GM12873 (cell line): ENCODE measurements around the gene SGPL1.

Experiments
- TF ChIP-seq, protein P1 (sequence below): IDR thresholded peaks from 2 replicates; pipeline ENCODE4 v1.5.1; 2012; ENCODE audit warnings: low read depth, mild to moderate bottlenecking, moderate library complexity, low read length, control low read depth; ENCODE audit not compliant: insufficient read depth; ENCODE audit errors: missing control alignments

Gene SGPL1

DNA sequence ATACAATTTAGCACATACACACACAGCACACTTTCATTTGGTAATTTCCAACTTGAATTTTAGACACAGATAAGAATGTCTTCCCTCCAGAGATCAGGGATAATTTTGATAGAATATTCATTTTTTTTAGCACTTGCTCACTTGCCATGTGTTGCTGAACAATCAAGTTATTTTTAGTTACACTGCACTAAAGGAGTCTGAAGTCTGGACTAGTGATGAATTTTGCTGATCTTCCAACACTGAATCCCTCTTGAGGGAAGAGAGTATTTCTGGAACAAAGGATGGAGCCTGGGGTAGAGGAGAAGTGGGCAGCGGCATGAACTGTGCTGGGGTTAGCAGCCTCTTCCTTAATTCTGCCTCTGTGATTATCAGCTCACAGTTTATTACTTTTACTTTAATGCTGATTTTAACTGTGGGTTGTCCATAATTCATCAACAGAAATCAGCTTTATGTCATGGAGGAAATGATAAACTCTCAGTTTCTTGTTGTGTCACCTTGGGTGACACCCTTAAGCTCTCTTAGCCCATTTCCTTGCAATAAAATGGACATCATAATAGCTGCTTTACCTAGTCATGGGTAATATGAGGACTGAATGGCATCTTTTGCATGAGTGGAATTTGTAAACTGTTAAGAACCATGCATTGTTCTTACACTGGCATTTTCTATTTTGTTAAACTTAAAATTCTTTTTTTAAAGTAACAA, 32.1 kb downstream of the SGPL1 start:
- TF ChIP-seq, protein P1, sequence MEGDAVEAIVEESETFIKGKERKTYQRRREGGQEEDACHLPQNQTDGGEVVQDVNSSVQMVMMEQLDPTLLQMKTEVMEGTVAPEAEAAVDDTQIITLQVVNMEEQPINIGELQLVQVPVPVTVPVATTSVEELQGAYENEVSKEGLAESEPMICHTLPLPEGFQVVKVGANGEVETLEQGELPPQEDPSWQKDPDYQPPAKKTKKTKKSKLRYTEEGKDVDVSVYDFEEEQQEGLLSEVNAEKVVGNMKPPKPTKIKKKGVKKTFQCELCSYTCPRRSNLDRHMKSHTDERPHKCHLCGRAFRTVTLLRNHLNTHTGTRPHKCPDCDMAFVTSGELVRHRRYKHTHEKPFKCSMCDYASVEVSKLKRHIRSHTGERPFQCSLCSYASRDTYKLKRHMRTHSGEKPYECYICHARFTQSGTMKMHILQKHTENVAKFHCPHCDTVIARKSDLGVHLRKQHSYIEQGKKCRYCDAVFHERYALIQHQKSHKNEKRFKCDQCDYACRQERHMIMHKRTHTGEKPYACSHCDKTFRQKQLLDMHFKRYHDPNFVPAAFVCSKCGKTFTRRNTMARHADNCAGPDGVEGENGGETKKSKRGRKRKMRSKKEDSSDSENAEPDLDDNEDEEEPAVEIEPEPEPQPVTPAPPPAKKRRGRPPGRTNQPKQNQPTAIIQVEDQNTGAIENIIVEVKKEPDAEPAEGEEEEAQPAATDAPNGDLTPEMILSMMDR, result no peak

DNA sequence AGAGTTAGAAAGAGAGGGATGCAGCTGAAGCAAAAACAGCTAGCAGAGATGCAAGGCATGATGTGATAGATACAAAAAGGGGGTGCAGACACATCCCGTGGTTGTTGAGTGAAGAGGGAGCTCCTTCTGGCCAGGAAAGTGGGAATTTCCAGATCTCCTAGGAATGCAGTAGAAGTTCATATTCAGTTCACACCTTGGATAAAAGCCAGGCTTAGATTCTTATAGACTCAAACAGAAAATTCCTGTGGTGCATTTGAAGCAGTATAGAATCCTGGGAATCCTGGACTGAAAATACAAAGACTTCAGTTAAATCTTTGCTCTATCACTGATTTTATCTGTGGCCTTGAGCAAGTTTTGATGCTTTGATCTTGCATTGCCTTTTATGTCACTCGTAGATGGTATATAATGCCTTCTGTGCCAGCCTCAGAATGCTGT, 33.9 kb downstream of the SGPL1 start:
- TF ChIP-seq, protein P1, result no peak

DNA sequence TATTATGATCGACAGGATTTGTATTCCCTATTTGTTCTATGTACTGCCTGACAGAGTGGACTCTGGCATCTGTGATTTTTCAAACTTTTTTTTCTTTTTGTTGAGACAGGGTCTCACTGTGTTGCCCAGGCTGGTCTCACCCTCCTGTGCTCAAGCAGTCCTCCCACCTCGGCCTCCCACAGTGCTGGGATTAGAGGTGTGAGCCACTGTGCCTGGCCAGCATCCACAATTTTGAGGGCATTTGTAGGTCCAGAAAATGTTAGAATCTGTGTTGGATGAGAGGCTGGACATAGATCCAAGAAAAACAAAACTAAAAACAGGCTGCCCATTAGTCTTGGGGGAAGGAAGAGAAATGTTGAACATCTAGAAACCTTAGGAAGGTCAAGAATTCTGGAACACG, 34.3 kb downstream of the SGPL1 start:
- TF ChIP-seq, protein P1, result no peak

DNA sequence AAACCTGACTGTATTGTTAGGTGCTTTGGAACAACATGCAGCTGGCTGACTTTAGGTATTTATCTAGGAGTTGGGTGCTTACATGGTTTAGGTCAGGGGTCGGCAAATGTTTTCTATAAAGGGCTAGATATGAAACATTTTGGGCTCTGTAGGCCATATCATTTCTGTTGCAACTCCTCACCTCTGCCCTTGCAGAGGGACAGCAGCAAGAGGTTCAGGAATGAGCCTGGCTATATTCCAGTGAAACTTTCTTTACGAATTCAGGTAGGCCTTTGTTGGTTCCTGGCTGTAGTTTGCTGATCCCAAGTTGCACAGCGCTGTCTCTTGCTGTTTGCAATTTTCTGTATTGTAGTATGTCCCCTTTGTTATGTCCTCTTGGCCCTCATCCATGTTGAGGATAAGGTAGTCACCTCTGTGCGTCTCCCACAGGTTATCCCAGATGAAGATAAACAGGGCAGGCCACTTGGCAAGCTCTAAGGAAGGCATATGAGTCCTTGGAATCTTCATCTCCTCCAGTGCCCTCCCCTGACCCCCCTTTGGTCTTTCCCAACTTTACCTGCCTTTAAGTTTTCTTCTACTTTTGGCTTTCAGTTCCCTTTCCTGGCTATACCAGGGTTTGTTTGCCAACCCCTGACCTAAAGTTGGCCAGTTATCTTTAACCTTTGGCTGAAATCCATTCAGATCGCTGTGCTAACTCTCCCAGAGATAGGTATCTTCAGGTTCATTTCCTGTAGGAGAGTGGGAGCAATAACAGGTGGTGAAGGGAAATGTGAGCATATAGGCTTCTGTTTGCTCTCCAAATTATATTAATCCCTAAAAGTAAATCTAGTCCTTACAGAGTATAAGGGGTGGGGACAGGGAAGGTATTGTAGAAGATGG, 36.1 kb downstream of the SGPL1 start:
- TF ChIP-seq, protein P1, result no peak

DNA sequence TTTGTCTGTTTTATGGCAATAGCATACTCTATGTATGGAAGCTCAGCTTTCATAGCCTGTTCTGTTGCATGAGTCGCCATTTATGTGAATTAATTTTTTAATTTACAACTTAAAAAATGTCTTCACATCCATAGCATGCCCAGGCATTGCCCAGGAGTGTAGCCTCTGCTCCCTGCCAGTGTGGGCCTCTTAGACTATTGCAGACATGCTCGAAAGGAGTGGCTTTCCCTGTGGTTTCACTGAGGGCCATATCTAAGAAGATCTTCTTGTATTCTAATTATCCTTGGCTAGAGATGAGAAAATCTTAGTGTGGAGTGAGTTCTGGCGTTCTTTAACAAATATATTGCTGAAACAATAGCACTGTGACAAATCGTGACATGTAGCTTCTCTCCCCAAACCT, 37.3 kb downstream of the SGPL1 start:
- TF ChIP-seq, protein P1, result no peak

DNA sequence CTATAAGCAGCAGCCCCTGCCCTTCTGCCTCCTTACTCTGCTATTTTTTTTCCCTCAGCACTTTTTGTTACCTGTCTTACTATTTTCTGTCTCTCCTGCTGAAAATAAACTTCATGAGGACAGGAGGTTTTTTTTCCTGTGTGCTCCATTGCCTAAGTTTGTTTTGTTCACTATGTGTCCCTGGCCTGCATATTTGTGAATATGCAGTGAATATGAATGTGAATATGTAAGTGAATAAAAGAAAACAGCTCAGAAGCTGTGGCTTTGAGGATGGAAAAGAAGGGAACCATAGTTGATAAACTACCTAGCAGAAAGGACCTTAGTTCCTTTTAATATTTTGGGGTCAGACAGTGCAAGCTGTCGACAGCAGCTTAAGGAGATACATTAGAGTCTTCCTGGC, 37.7 kb downstream of the SGPL1 start:
- TF ChIP-seq, protein P1, result no peak

DNA sequence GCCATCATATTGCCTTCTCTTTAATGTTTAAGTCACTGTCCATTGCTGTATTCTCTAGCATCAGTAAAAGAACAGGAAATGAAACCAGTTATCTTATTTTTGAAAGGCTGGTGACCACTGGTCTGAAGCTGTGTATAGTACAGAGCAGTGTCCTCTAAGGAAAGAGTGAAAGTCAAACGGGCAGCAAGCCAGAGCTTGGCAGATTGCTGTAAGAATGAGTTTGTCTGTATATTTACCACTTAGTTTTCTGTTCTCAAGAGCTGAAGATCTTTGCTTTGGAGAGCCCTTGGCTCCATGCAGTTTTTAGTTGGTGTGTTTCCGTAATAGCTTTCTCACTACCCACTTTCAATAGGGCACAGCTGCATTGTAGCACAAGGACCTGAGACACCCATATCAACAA, 40.7 kb downstream of the SGPL1 start:
- TF ChIP-seq, protein P1, result no peak
